Heart left ventricle (tissue), 13 donors: ENCODE measurements around the gene CDK12.
"Not testable (repeated sequence)": the region's sequence is repeated elsewhere in the genome, so short reads cannot be mapped to it uniquely, and the experiment has no call there.

Source experiments
- POLR2A ChIP-seq, 2 donors: fragments of 450-650 bp; IDR thresholded peaks; one replicate each; pipeline ENCODE4 v1.6.1; 2017; ENCODE audit warnings: antibody characterized with exemption in 2 of 2, mild to moderate bottlenecking in 2 of 2, moderate library complexity in 2 of 2
- TF ChIP-seq, protein P1 (sequence below), 12 donors: fragments of 200-600 bp; sonication (generic) in 4 of 12; IDR thresholded peaks; one replicate each; pipeline versions ENCODE4 v1.5.0 to v1.8.0; 2018 to 2022; ENCODE audit warnings: antibody characterized with exemption in 12 of 12, mild to moderate bottlenecking in 5 of 12
- donor health status: ischemic (EF 13 %, LVEDD 7.1; RV severe dilation, severe dysfunction).
- donor health status: DM: no; HTN: yes; CAD: no.
- donor health status: DM: no; HTN: no; CAD: no.
- donor health status: ischemic (EF 25% LVEDD 6.9; RV normal size, moderate dysfunction).
- donor health status: ischemic (EF 25% LVEDD 5.7; RV mildly dilated, moderate dysfunction).
- donor health status: ischemic (EF 35%, LVEDD 5.7; RV mildly dilated, moderate dysfunction).
- donor health status: nonischemic (EF 11% LVEDD 7.7; RV severe dilation, severe dysfunction).
- donor health status: DM: yes; HTN: yes; CAD: no.
- donor health status: PGD.
- donor health status: ischemic (EF 29% LVEDD 5.4; RV normal size, mild dysfunction).
- donor health status: nonischemic (EF 23%, LVEDD 6.1; RV moderate dilation, normal function).

DNA sequence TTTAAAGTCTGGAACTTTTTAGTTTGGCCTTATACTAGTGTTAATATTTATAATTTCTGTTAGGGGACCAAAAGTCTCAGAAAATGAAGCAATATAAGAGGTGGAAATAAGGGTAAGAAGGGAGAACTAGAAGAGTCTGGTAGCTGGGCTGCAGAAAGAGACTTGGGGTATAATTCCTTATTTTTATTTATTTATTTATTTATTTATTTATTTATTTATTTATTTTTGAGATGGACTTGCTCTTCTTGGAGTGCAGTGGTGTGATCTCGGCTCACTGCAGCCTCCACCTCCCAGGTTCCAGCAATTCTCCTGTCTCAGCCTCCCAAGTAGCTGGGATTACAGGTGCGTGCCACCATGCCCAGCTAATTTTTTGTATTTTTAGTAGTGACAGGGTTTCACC, 76.1 kb downstream of the CDK12 start:
- TF ChIP-seq, protein P1, sequence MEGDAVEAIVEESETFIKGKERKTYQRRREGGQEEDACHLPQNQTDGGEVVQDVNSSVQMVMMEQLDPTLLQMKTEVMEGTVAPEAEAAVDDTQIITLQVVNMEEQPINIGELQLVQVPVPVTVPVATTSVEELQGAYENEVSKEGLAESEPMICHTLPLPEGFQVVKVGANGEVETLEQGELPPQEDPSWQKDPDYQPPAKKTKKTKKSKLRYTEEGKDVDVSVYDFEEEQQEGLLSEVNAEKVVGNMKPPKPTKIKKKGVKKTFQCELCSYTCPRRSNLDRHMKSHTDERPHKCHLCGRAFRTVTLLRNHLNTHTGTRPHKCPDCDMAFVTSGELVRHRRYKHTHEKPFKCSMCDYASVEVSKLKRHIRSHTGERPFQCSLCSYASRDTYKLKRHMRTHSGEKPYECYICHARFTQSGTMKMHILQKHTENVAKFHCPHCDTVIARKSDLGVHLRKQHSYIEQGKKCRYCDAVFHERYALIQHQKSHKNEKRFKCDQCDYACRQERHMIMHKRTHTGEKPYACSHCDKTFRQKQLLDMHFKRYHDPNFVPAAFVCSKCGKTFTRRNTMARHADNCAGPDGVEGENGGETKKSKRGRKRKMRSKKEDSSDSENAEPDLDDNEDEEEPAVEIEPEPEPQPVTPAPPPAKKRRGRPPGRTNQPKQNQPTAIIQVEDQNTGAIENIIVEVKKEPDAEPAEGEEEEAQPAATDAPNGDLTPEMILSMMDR (IDR thresholded peaks at IDR 0.05) = not testable (repeated sequence)
- not testable (repeated sequence) for TF ChIP-seq POLR2A (IDR thresholded peaks at IDR 0.05)
